Measurements from ENCODE around the gene TACSTD2.
A peak's percentile ranks its signal among the peaks of the same experiment; 100 is the strongest.
"Not testable (repeated sequence)": the region's sequence is repeated elsewhere in the genome, so short reads cannot be mapped to it uniquely, and the experiment has no call there.

TACSTD2 gene

GRCh38 chr1:58586271-58586670 lies 9.2 kb upstream of the TACSTD2 start:
- DNase-seq, result no peak

- DNase-seq, result no peak
Measured at GRCh38 chr1:58585581-58586151, 8.6 kb upstream of the TACSTD2 start.

- no peak for DNase-seq
Measured at GRCh38 chr1:58585166-58585565, 8.1 kb upstream of the TACSTD2 start.

GRCh38 chr1:58584082-58584895 lies 7.2 kb upstream of the TACSTD2 start:
- DNase-seq, result peak; percentile 60

- no peak for DNase-seq
Measured at GRCh38 chr1:58583496-58583895, 6.4 kb upstream of the TACSTD2 start.

GRCh38 chr1:58582143-58582542 lies 5.1 kb upstream of the TACSTD2 start:
- not testable (repeated sequence) for DNase-seq

- no peak for DNase-seq
Measured at GRCh38 chr1:58581641-58582040, 4.6 kb upstream of the TACSTD2 start.

- DNase-seq, result no peak
Measured at GRCh38 chr1:58580186-58580585, 3.1 kb upstream of the TACSTD2 start.

- no peak for DNase-seq
Measured at GRCh38 chr1:58577654-58578030, 590 bp upstream of the TACSTD2 start.

- DNase-seq, result no peak
Measured at GRCh38 chr1:58576325-58576726, 726 bp downstream of the TACSTD2 start.

GRCh38 chr1:58575551-58576324 lies 1.3 kb downstream of the TACSTD2 start:
- DNase-seq, result no peak

GRCh38 chr1:58574816-58575215 lies 2.2 kb downstream of the TACSTD2 start:
- DNase-seq, result no peak

GRCh38 chr1:58573705-58574591 lies 3.1 kb downstream of the TACSTD2 start:
- DNase-seq, result no peak

GRCh38 chr1:58573138-58573537 lies 3.9 kb downstream of the TACSTD2 start:
- no peak for DNase-seq

- no peak for DNase-seq
Measured at GRCh38 chr1:58572690-58573089, 4.4 kb downstream of the TACSTD2 start.

- DNase-seq, result no peak
Measured at GRCh38 chr1:58571616-58572015, 5.4 kb downstream of the TACSTD2 start.

GRCh38 chr1:58570817-58571216 lies 6.2 kb downstream of the TACSTD2 start:
- no peak for DNase-seq

- DNase-seq, result no peak
Measured at GRCh38 chr1:58570094-58570493, 7.0 kb downstream of the TACSTD2 start.

- DNase-seq, result no peak
Measured at GRCh38 chr1:58568911-58569310, 8.1 kb downstream of the TACSTD2 start.

GRCh38 chr1:58568271-58568860 lies 8.7 kb downstream of the TACSTD2 start:
- DNase-seq, result no peak

GRCh38 chr1:58566339-58566738 lies 10.7 kb downstream of the TACSTD2 start:
- no peak for DNase-seq

GRCh38 chr1:58563715-58564114 lies 13.3 kb downstream of the TACSTD2 start:
- DNase-seq, result not testable (repeated sequence)

All from T1000 (cell line).